HCT116 (cell line): ENCODE measurements around the gene TRIM39. TPM values are rescaled to one million over a fixed set of nuclear protein-coding genes. Genes with fewer than 3 reads are reported as not detected.

Experiments used
- ATAC-seq: fragments of 200-7000 bp; cut with Tn5 transposase; 2 replicates; pipeline ENCODE4 v1.9.1; 2020; ENCODE audit warnings: mild to moderate bottlenecking, moderate library complexity
- BruUV-seq: library from RNA; stranded (reverse); fragments of 400-500 nt; replicated peaks from 2 replicates; lab custom pipeline; 2021; lab: Mats Ljungman, UMichigan
- CTCF ChIA-PET: fragments of 300-600 bp; sonication (Branson Sonifier 250); formaldehyde crosslinking; loops from one replicate; lab custom pipeline; 2021; ENCODE audit warnings: antibody characterized with exemption; lab: Charles Lee
- POLR2A ChIA-PET: fragments of 300-600, 350-600 bp; sonication (Branson Sonifier 250); formaldehyde crosslinking; loops from one replicate; lab custom pipeline; 2021; ENCODE audit warnings: antibody characterized with exemption; lab: Charles Lee
- RAD21 ChIA-PET, 2 experiments: fragments of 300-600 bp; sonication (Branson Sonifier 250); formaldehyde crosslinking; loops; one replicate each; lab custom pipeline; 2023; ENCODE audit warnings: low total read pairs in 2 of 2; ENCODE audit not compliant: uncharacterized antibody in 2 of 2, unreplicated experiment in 2 of 2, low non-redundant PET in 1 of 2; lab: Charles Lee
- DNase-seq: peaks from one replicate; pipeline ENCODE4 v3.0.0-alpha.2; 2010; ENCODE audit warnings: low read depth, low spot score
- H2AFZ ChIP-seq: fragments of 200-600 bp; shearing (Covaris generic), sonication (generic); 2 replicates; pipeline ENCODE4 v1.6.1; 2017; ENCODE audit warnings: low read depth, mixed run types, mixed read lengths, antibody characterized with exemption, low read length; ENCODE audit not compliant: poor library complexity, severe bottlenecking
- H3K27ac ChIP-seq: 2 replicates; pipeline ENCODE4 v1.5.1; 2012; ENCODE audit warnings: low read depth, low read length
- H3K27me3 ChIP-seq: fragments of 200-600 bp; sonication (generic); 2 replicates; pipeline ENCODE4 v1.6.1; 2016; ENCODE audit warnings: mixed run types, low read length, mixed read lengths; ENCODE audit not compliant: insufficient read depth
- H3K36me3 ChIP-seq, 2 experiments: fragments of 200-500 bp in 1 of 2; fragments of 200-600 bp in 1 of 2; sonication (Bioruptor generic) in 1 of 2; sonication (generic) in 1 of 2; 2 replicates each; pipeline versions ENCODE4 v1.5.1 to v1.6.1; 2014 to 2016; ENCODE audit warnings: low read length in 2 of 2, inconsistent platforms in 1 of 2, mixed read lengths in 1 of 2, mixed run types in 1 of 2; ENCODE audit not compliant: insufficient read depth in 2 of 2, control insufficient read depth in 1 of 2
- H3K4me1 ChIP-seq, 2 experiments: fragments of 200-600 bp in 1 of 2; sonication (generic) in 1 of 2; 2 replicates each; pipeline versions ENCODE4 v1.5.1 to v1.6.1; 2012 to 2017; ENCODE audit warnings: low read length in 2 of 2, inconsistent platforms in 1 of 2, mild to moderate bottlenecking in 1 of 2, mixed read lengths in 1 of 2, mixed run types in 1 of 2, moderate library complexity in 1 of 2; ENCODE audit not compliant: insufficient read depth in 2 of 2, control insufficient read depth in 1 of 2
- H3K4me2 ChIP-seq: fragments of 200-600 bp; sonication (generic); 2 replicates; pipeline ENCODE4 v1.6.1; 2017; ENCODE audit warnings: mixed run types, low read length, mixed read lengths
- H3K4me3 ChIP-seq, 2 experiments: fragments of 200-600 bp in 1 of 2; sonication (generic) in 1 of 2; replicated peaks in 1 of 2; 2 replicates each; pipeline ENCODE4 v1.5.1; 2011 to 2016; ENCODE audit warnings: low read length in 2 of 2, control low read depth in 1 of 2, low read depth in 1 of 2, mild to moderate bottlenecking in 1 of 2, mixed read lengths in 1 of 2, mixed run types in 1 of 2
- H3K79me2 ChIP-seq: fragments of 200-600 bp; sonication (generic); 2 replicates; pipeline ENCODE4 v1.6.1; 2017; ENCODE audit warnings: mild to moderate bottlenecking, mixed run types, low read length, moderate library complexity, mixed read lengths; ENCODE audit not compliant: insufficient read depth
- H3K9ac ChIP-seq: fragments of 200-600 bp; sonication (generic); 2 replicates; pipeline ENCODE4 v1.6.1; 2016; ENCODE audit warnings: low read length, mixed read lengths
- H3K9me2 ChIP-seq: fragments of 200-600 bp; sonication (generic), shearing (Covaris generic); 2 replicates; pipeline ENCODE4 v1.6.1; 2017; ENCODE audit warnings: mixed run types, mild to moderate bottlenecking, moderate library complexity; ENCODE audit not compliant: insufficient read depth
- H3K9me3 ChIP-seq, 2 experiments: fragments of 200-500 bp in 1 of 2; fragments of 200-600 bp in 1 of 2; sonication (Bioruptor generic) in 1 of 2; sonication (generic) in 1 of 2; 2 replicates each; pipeline ENCODE4 v1.6.1; 2014 to 2017; ENCODE audit warnings: low read length in 2 of 2, mixed read lengths in 2 of 2, inconsistent platforms in 1 of 2, low read depth in 1 of 2, mild to moderate bottlenecking in 1 of 2, mixed run types in 1 of 2, moderate library complexity in 1 of 2; ENCODE audit not compliant: control insufficient read depth in 1 of 2, insufficient read depth in 1 of 2
- H4K20me1 ChIP-seq: fragments of 200-600 bp; sonication (generic), shearing (Covaris generic); 2 replicates; pipeline ENCODE4 v1.6.1; 2017; ENCODE audit warnings: mixed run types, mild to moderate bottlenecking, moderate library complexity; ENCODE audit not compliant: insufficient read depth
- CEBPB ChIP-seq: IDR thresholded peaks from 2 replicates; pipeline ENCODE4 v1.6.1; 2012; ENCODE audit warnings: low read depth
- EGR1 ChIP-seq: IDR thresholded peaks from 2 replicates; pipeline ENCODE4 v1.6.1; 2012; ENCODE audit warnings: low read depth
- JUND ChIP-seq: IDR thresholded peaks from 2 replicates; pipeline ENCODE4 v1.6.1; 2012
- POLR2A ChIP-seq: IDR thresholded peaks from 2 replicates; pipeline ENCODE4 v1.7.0; 2011; ENCODE audit warnings: borderline replicate concordance; ENCODE audit not compliant: insufficient read depth, insufficient read length; ENCODE audit errors: extremely low read depth
- SRF ChIP-seq: IDR thresholded peaks from 2 replicates; pipeline ENCODE4 v1.6.1; 2012; ENCODE audit warnings: low read depth
- TCF7L2 ChIP-seq: IDR thresholded peaks from 2 replicates; pipeline ENCODE4 v1.7.0; 2011; ENCODE audit warnings: borderline replicate concordance, inconsistent platforms; ENCODE audit not compliant: insufficient read depth, insufficient read length; ENCODE audit errors: extremely low read depth
- intact Hi-C: fragments of 100-400 bp; cut with micrococcal nuclease; formaldehyde crosslinking; loops from 2 replicates; pipeline ENCODE4 v1.10.0; 2022
- total RNA-seq: library from RNA; stranded (reverse); gene quantifications from one replicate; pipeline ENCODE4 v1.2.1, GENCODE V29; 2021; ENCODE audit not compliant: unreplicated experiment
- TF ChIP-seq, protein P1 (sequence below): IDR thresholded peaks from 2 replicates; pipeline ENCODE4 v1.6.1; 2012; ENCODE audit warnings: low read depth

The TRIM39 gene
- total RNA-seq, 1 experiment from 2014 or later = 11.2 TPM

DNA sequence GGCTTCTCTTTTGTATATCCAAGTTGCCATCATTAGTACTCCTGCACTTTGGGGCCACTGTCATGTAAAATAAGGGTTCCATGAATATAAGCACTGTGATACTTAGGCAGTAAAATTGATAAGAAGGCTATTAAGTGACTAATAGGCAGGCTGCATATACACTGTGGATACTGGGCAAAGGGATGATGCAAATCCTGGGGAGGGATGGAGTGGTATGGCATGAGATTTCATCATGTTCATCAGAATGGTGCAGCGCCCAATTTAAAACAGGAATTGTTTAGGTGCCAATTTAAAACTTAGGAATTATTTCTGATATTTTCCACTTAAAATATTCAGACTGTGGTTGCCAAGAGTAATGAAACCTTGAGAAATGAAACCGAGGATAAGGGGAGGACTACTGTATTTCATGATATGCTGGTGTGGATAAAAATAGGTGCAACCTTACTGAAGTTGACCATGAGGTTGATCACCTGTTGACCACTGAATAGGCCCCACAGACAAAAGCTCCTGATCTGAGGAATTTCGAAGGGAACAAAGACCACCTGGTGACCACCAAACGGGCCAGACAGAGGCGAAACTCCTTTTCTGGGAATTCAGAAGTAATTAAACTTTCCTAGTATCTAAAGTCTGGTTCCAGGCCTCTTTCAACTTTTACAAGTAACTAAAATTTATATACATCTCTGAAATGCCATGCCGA lies 4.9 kb upstream of the TRIM39 start:
- no peak for DNase-seq
- peaks cover 40% of the 10 kb centered on the region for H4K20me1 ChIP-seq
- H3K79me2 ChIP-seq = peaks cover 96% of the 10 kb centered on the region
- intact Hi-C loops = no loop called here
- H3K4me3 ChIP-seq = no peak overlapping the region
- peaks cover 4 to 14% of the 10 kb centered on the region in 2 experiments for H3K4me1 ChIP-seq
- TF ChIP-seq EGR1 (no peak), TCF7L2 (no peak), CEBPB (peak; percentile 75), SRF (no peak), JUND (no peak), POLR2A (no peak)
- TF ChIP-seq, protein P1, sequence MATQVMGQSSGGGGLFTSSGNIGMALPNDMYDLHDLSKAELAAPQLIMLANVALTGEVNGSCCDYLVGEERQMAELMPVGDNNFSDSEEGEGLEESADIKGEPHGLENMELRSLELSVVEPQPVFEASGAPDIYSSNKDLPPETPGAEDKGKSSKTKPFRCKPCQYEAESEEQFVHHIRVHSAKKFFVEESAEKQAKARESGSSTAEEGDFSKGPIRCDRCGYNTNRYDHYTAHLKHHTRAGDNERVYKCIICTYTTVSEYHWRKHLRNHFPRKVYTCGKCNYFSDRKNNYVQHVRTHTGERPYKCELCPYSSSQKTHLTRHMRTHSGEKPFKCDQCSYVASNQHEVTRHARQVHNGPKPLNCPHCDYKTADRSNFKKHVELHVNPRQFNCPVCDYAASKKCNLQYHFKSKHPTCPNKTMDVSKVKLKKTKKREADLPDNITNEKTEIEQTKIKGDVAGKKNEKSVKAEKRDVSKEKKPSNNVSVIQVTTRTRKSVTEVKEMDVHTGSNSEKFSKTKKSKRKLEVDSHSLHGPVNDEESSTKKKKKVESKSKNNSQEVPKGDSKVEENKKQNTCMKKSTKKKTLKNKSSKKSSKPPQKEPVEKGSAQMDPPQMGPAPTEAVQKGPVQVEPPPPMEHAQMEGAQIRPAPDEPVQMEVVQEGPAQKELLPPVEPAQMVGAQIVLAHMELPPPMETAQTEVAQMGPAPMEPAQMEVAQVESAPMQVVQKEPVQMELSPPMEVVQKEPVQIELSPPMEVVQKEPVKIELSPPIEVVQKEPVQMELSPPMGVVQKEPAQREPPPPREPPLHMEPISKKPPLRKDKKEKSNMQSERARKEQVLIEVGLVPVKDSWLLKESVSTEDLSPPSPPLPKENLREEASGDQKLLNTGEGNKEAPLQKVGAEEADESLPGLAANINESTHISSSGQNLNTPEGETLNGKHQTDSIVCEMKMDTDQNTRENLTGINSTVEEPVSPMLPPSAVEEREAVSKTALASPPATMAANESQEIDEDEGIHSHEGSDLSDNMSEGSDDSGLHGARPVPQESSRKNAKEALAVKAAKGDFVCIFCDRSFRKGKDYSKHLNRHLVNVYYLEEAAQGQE = no peak
- TF ChIP-seq, all 23 proteins: peak for 1
- Histone ChIP-seq H2AFZ (no peak overlapping the region), H3K9me3 (no peaks in the 10 kb centered on the region), H3K4me2 (no peak overlapping the region), H3K27ac (no peak overlapping the region), H3K9ac (no peak overlapping the region), H3K9me2 (no peaks in the 10 kb centered on the region), H3K36me3 (peaks cover 0 to 2% of the 10 kb centered on the region in 2 experiments; a peak in 1 of 4 replicates), H3K27me3 (no peaks in the 10 kb centered on the region)
- BruUV-seq = no TSS peak
- CTCF ChIA-PET = no interaction called here
- RAD21 ChIA-PET = no interaction called here
- POLR2A ChIA-PET = no interaction called here
- ATAC-seq = no peak
